GM12878 (cell line): ENCODE results near the gene ABHD17A. TPM values are rescaled to one million over a fixed set of nuclear protein-coding genes. Genes with fewer than 3 reads are reported as not detected.
"Not testable (repeated sequence)": the region's sequence is repeated elsewhere in the genome, so short reads cannot be mapped to it uniquely, and the experiment has no call there.

Experiments used
- ATAC-seq: fragments of 200-7000 bp; cut with Tn5 transposase; 3 replicates; pipeline ENCODE4 v1.9.1; 2020; ENCODE audit warnings: mild to moderate bottlenecking, moderate library complexity
- BruUV-seq: library from RNA; stranded (reverse); fragments of 400-500 nt; replicated peaks from 2 replicates; lab custom pipeline; 2021; lab: Mats Ljungman, UMichigan
- CTCF ChIA-PET: fragments of 300-600 bp; sonication (Branson Sonifier 250); formaldehyde crosslinking; extraction: SDS; loops from one replicate; lab custom pipeline; 2021; ENCODE audit warnings: inconsistent platforms; lab: Yijun Ruan, JAX
- POLR2A ChIA-PET: fragments of 350-600 bp; formaldehyde crosslinking; extraction: SDS; loops from one replicate; lab custom pipeline; 2021; ENCODE audit warnings: inconsistent platforms; lab: Charles Lee
- RAD21 ChIA-PET: fragments of 300-600 bp; sonication (Branson Sonifier 250); formaldehyde crosslinking; loops from one replicate; lab custom pipeline; 2023; ENCODE audit warnings: antibody characterized with exemption; ENCODE audit not compliant: unreplicated experiment; lab: Charles Lee
- SMC1A ChIA-PET: fragments of 300-600 bp; sonication (Branson Sonifier 250); formaldehyde crosslinking; loops from one replicate; lab custom pipeline; 2023; ENCODE audit not compliant: unreplicated experiment, uncharacterized antibody; lab: Charles Lee
- DNase-seq: peaks from one replicate; pipeline ENCODE4 v3.0.0-alpha.2; 2011; ENCODE audit warnings: low read depth, low spot score
- FAIRE-seq: peaks from 3 replicates; lab custom pipeline; 2011; peaks lifted over from hg19 to GRCh38; lab: Jason Lieb, UNC
- H2AFZ ChIP-seq: 2 replicates; pipeline ENCODE4 v1.6.0; 2011; ENCODE audit warnings: low read depth, low read length, control low read depth; ENCODE audit not compliant: control insufficient read depth
- H3K27ac ChIP-seq: 2 replicates; pipeline ENCODE4 v1.5.1; 2011; ENCODE audit warnings: control low read depth; ENCODE audit not compliant: control insufficient read depth, insufficient read depth
- H3K27me3 ChIP-seq, 2 experiments: replicated peaks in 1 of 2; 2 replicates each; pipeline versions ENCODE4 v1.6.0 to v1.6.1; 2011; ENCODE audit warnings: low read length in 1 of 2; ENCODE audit not compliant: control insufficient read depth in 2 of 2, insufficient read depth in 2 of 2
- H3K36me3 ChIP-seq, 2 experiments: 2 replicates each; pipeline ENCODE4 v1.5.1; 2011; ENCODE audit warnings: low read length in 1 of 2; ENCODE audit not compliant: control insufficient read depth in 2 of 2, insufficient read depth in 2 of 2
- H3K4me1 ChIP-seq: 2 replicates; pipeline ENCODE4 v1.6.1; 2011; ENCODE audit warnings: mild to moderate bottlenecking, low read length, moderate library complexity, mixed read lengths; ENCODE audit not compliant: control insufficient read depth, insufficient read depth
- H3K4me2 ChIP-seq: 2 replicates; pipeline ENCODE4 v1.6.0; 2011; ENCODE audit warnings: control low read depth; ENCODE audit not compliant: control insufficient read depth, insufficient read depth
- H3K4me3 ChIP-seq: fragments of 200-600 bp; sonication (generic); 2 replicates; pipeline ENCODE4 v1.5.1; 2016
- H3K79me2 ChIP-seq: 2 replicates; pipeline ENCODE4 v1.6.0; 2011; ENCODE audit warnings: low read length; ENCODE audit not compliant: control insufficient read depth, insufficient read depth
- H3K9ac ChIP-seq: 2 replicates; pipeline ENCODE4 v1.8.0; 2011; ENCODE audit warnings: low read length, control low read depth, mixed read lengths; ENCODE audit not compliant: control insufficient read depth, insufficient read depth
- H3K9me3 ChIP-seq: replicated peaks from 3 replicates; pipeline ENCODE4 v1.5.1; 2011; ENCODE audit warnings: mild to moderate bottlenecking, low read length; ENCODE audit not compliant: control insufficient read depth, insufficient read depth
- H4K20me1 ChIP-seq: 2 replicates; pipeline ENCODE4 v1.6.0; 2011; ENCODE audit not compliant: control insufficient read depth, insufficient read depth
- WGBS: methylation state at CpG from one replicate; pipeline ENCODE4 v1.1.6; 2016; ENCODE audit warnings: low lambda C conversion rate; ENCODE audit not compliant: insufficient replicate concordance, insufficient coverage; ENCODE audit errors: missing lambda C conversion rate; 5-methylcytosine and 5-hydroxymethylcytosine counted together
- in situ Hi-C: fragments of 300-500 bp; cut with MboI; formaldehyde crosslinking; loops from 9 replicates; pipeline ENCODE4 v1.14.3; 2018; ENCODE audit warnings: mixed read lengths
- intact Hi-C: fragments of 100-400 bp; cut with micrococcal nuclease; formaldehyde crosslinking; loops from one replicate; pipeline ENCODE4 v1.14.2; 2022; ENCODE audit not compliant: unreplicated experiment
- polyA plus RNA-seq, 11 experiments: library from polyadenylated mRNA; depleted of rRNA in 4 of 11; unstranded in 6 of 11; stranded (reverse) in 5 of 11; fragments of >200 nt; fragmentation: Nextera tagmentation in 4 of 11; fragmentation: Illumina TruSeq in 1 of 11; extraction: Ambion mirVana in 4 of 11; extraction: Trizol in 1 of 11; gene quantifications; 1 replicate in 1 of 11; 2 replicates in 10 of 11; pipeline versions ENCODE4 v1.2.1 to v1.2.3, GENCODE V29; 2011 to 2016; ENCODE audit warnings: inconsistent platforms in 2 of 11, missing spikeins in 2 of 11, low read depth in 1 of 11
- total RNA-seq, 4 experiments: library from RNA; depleted of rRNA in 3 of 4; stranded (reverse); fragments of >200 nt in 3 of 4; fragmentation: Illumina TruSeq in 1 of 4; extraction: Trizol in 1 of 4; gene quantifications; 2 replicates each; pipeline versions ENCODE4 v1.2.1 to v1.2.3, GENCODE V29; 2013 to 2021

ABHD17A gene
- total and polyA plus RNA-seq, 10 of the 15 experiments (the other 5 are each of a cell fraction or from before 2014, with no cell fraction given), result 0.13 to 126 (median 28.8) TPM; not detected in 1

- H3K9me3 ChIP-seq, in situ Hi-C loops, H3K4me3 ChIP-seq, DNase-seq, H3K9ac ChIP-seq, RAD21 ChIA-PET, H3K4me2 ChIP-seq, H4K20me1 ChIP-seq, POLR2A ChIA-PET, H3K36me3 ChIP-seq, H3K27me3 ChIP-seq, H2AFZ ChIP-seq, FAIRE-seq, H3K27ac ChIP-seq, ATAC-seq, SMC1A ChIA-PET, CTCF ChIA-PET, BruUV-seq, intact Hi-C loops: not testable (repeated sequence)
- H3K4me1 ChIP-seq, result peaks cover 20% of the 10 kb centered on the region
- H3K79me2 ChIP-seq, result peaks cover 43% of the 10 kb centered on the region
- 66% methylated on average over 7 of the region's 8 CpGs for WGBS
Measured at GRCh38 chr19:1878583-1878982, 6.7 kb downstream of the ABHD17A start.

- H3K4me1 ChIP-seq, SMC1A ChIA-PET, H2AFZ ChIP-seq, FAIRE-seq, H3K9ac ChIP-seq, DNase-seq, H3K4me3 ChIP-seq, H3K4me2 ChIP-seq, H3K9me3 ChIP-seq, H4K20me1 ChIP-seq, RAD21 ChIA-PET, H3K27me3 ChIP-seq, intact Hi-C loops, BruUV-seq, H3K27ac ChIP-seq, ATAC-seq, in situ Hi-C loops, H3K36me3 ChIP-seq: not testable (repeated sequence)
- ChIA-PET POLR2A (interaction anchor here (1.6 to 2.4 kb wide), 4 partner anchors 8 to 27 kb away, joined by 9 to 15 read pairs (median 10); partner anchors contain the start of gene ABHD17A), CTCF (interaction anchor here (1.7 to 3.2 kb wide), 2 partner anchors 13 to 20 kb away, joined by 10 to 19 read pairs; no protein-coding TSS in a partner anchor)
- WGBS, result 96% methylated on average over 17 of the region's 47 CpGs
- H3K79me2 ChIP-seq, result peaks cover 43% of the 10 kb centered on the region
Measured at GRCh38 chr19:1877280-1877660, 8.0 kb downstream of the ABHD17A start.
